Endothelial cell of umbilical vein (primary cell): Measurements from ENCODE around the gene LRRC32. TPM values are rescaled to one million over a fixed set of nuclear protein-coding genes. Genes with fewer than 3 reads are reported as not detected.

Experiments
- BruUV-seq: library from RNA; stranded (reverse); fragments of 400-500 nt; replicated peaks from 2 replicates; lab custom pipeline; 2021; lab: Mats Ljungman, UMichigan
- CTCF ChIA-PET: fragments of 300-600, 350-600 bp; sonication (Branson Sonifier 250); formaldehyde crosslinking; loops from one replicate; lab custom pipeline; 2021; ENCODE audit warnings: antibody characterized with exemption, inconsistent platforms; lab: Charles Lee
- POLR2A ChIA-PET: fragments of 300-600, 350-600 bp; sonication (Branson Sonifier 250); formaldehyde crosslinking; loops from one replicate; lab custom pipeline; 2021; ENCODE audit warnings: antibody characterized with exemption, inconsistent platforms; lab: Charles Lee
- DNase-seq: peaks from one replicate; pipeline ENCODE4 v3.0.0-alpha.2; 2011; ENCODE audit warnings: low read depth, low spot score
- FAIRE-seq: peaks from 2 replicates; lab custom pipeline; 2011; peaks lifted over from hg19 to GRCh38; lab: Jason Lieb, UNC
- H2AFZ ChIP-seq: 2 replicates; pipeline ENCODE4 v1.6.0; 2012; ENCODE audit warnings: low read depth, low read length, control low read depth, inconsistent platforms
- H3K27ac ChIP-seq: 2 replicates; pipeline ENCODE4 v1.5.1; 2011; ENCODE audit warnings: low read depth, mild to moderate bottlenecking, control low read depth, low read length, moderate library complexity; ENCODE audit not compliant: insufficient read depth
- H3K27me3 ChIP-seq, 2 experiments: 2 replicates each; pipeline versions ENCODE4 v1.6.0 to v1.6.1; 2011; ENCODE audit warnings: low read length in 2 of 2, mixed read lengths in 1 of 2; ENCODE audit not compliant: control insufficient read depth in 2 of 2, insufficient read depth in 2 of 2
- H3K36me3 ChIP-seq, 2 experiments: 2 replicates in 1 of 2; 3 replicates in 1 of 2; pipeline ENCODE4 v1.5.1; 2011; ENCODE audit warnings: low read length in 2 of 2, mild to moderate bottlenecking in 1 of 2, moderate library complexity in 1 of 2; ENCODE audit not compliant: control insufficient read depth in 2 of 2, insufficient read depth in 2 of 2; ENCODE audit errors: extremely low read depth in 1 of 2
- H3K4me1 ChIP-seq: 3 replicates; pipeline ENCODE4 v1.5.1; 2011; ENCODE audit warnings: mild to moderate bottlenecking, low read length; ENCODE audit not compliant: control insufficient read depth, insufficient read depth; ENCODE audit errors: extremely low read depth
- H3K4me2 ChIP-seq: 2 replicates; pipeline ENCODE4 v1.6.1; 2011; ENCODE audit warnings: low read length, control low read depth, mixed read lengths; ENCODE audit not compliant: insufficient read depth
- H3K4me3 ChIP-seq, 3 experiments: fragments of 200-600 bp in 1 of 3; sonication (generic), shearing (Covaris generic) in 1 of 3; replicated peaks in 1 of 3; 2 replicates each; pipeline ENCODE4 v1.5.1; 2011 to 2016; ENCODE audit warnings: control low read depth in 3 of 3, low read length in 3 of 3, mild to moderate bottlenecking in 2 of 3, inconsistent platforms in 1 of 3, low read depth in 1 of 3, moderate library complexity in 1 of 3; ENCODE audit not compliant: insufficient read depth in 1 of 3
- H3K79me2 ChIP-seq: 2 replicates; pipeline ENCODE4 v1.6.0; 2012; ENCODE audit warnings: low read length, inconsistent platforms; ENCODE audit not compliant: control insufficient read depth, insufficient read depth
- H3K9ac ChIP-seq: replicated peaks from 2 replicates; pipeline ENCODE3; 2011; ENCODE audit warnings: low read length, control low read depth; ENCODE audit not compliant: insufficient read depth; ENCODE audit errors: extremely low read depth
- H3K9me1 ChIP-seq: replicated peaks from 3 replicates; pipeline ENCODE4 v1.6.0; 2011; ENCODE audit warnings: mild to moderate bottlenecking, low read length; ENCODE audit not compliant: control insufficient read depth, insufficient read depth; ENCODE audit errors: extremely low read depth
- H3K9me3 ChIP-seq: replicated peaks from 2 replicates; pipeline ENCODE4 v1.5.1; 2012; ENCODE audit warnings: low read length, inconsistent platforms; ENCODE audit not compliant: control insufficient read depth, insufficient read depth
- H4K20me1 ChIP-seq: replicated peaks from 2 replicates; pipeline ENCODE3; 2011; ENCODE audit warnings: mild to moderate bottlenecking, low read length; ENCODE audit not compliant: control insufficient read depth, insufficient read depth; ENCODE audit errors: extremely low read depth
- CTCF ChIP-seq, 2 donors: IDR thresholded peaks; 1 replicate in 1 of 2; 2 replicates in 1 of 2; pipeline ENCODE4 v1.5.1; 2011; ENCODE audit warnings: low read length in 2 of 2, mild to moderate bottlenecking in 2 of 2, moderate library complexity in 2 of 2, control low read depth in 1 of 2, inconsistent platforms in 1 of 2, low read depth in 1 of 2; ENCODE audit not compliant: insufficient read depth in 1 of 2; ENCODE audit errors: extremely low read depth in 1 of 2
- EZH2 ChIP-seq: IDR thresholded peaks from 2 replicates; pipeline ENCODE4 v1.6.1; 2012; ENCODE audit warnings: borderline replicate concordance, low read depth, mild to moderate bottlenecking, moderate library complexity, low read length, inconsistent platforms; ENCODE audit not compliant: severe bottlenecking
- FOS ChIP-seq: IDR thresholded peaks from 2 replicates; pipeline ENCODE4 v1.6.1; 2011; ENCODE audit warnings: mild to moderate bottlenecking, low read length, moderate library complexity, borderline replicate concordance; ENCODE audit not compliant: insufficient read depth
- GATA2 ChIP-seq: IDR thresholded peaks from 2 replicates; pipeline ENCODE4 v1.7.0; 2011; ENCODE audit warnings: low read depth, mild to moderate bottlenecking, moderate library complexity, mixed read lengths, low read length; ENCODE audit not compliant: insufficient read length, insufficient read depth
- JUN ChIP-seq: IDR thresholded peaks from 2 replicates; pipeline ENCODE4 v1.6.1; 2011; ENCODE audit warnings: borderline replicate concordance, low read depth; ENCODE audit not compliant: insufficient read length, insufficient read depth
- MYC ChIP-seq: IDR thresholded peaks from one replicate; pipeline ENCODE4 v1.6.1; 2011; ENCODE audit warnings: mild to moderate bottlenecking, low read depth, low read length
- POLR2A ChIP-seq: IDR thresholded peaks from 2 replicates; pipeline ENCODE4 v1.6.1; 2012; ENCODE audit warnings: low read depth, mild to moderate bottlenecking, control low read depth, low read length
- POLR2AphosphoS5 ChIP-seq: IDR thresholded peaks from 2 replicates; pipeline ENCODE4 v1.6.1; 2012; ENCODE audit warnings: low read depth, mild to moderate bottlenecking, control low read depth, low read length, moderate library complexity; ENCODE audit not compliant: insufficient read depth
- dilution Hi-C: fragments of 300-500 bp; cut with MboI; formaldehyde crosslinking; loops from one replicate; pipeline ENCODE4 v1.15.0; 2019; ENCODE audit warnings: low sequenced_read_pairs; ENCODE audit not compliant: extremely low pct_ligation_motif_present
- intact Hi-C: fragments of 100-400 bp; cut with micrococcal nuclease; formaldehyde crosslinking; loops from one replicate; pipeline ENCODE4 v1.10.0; 2022
- polyA plus RNA-seq, 4 experiments: library from polyadenylated mRNA; depleted of rRNA in 3 of 4; stranded (reverse) in 3 of 4; unstranded in 1 of 4; fragments of >200 nt; gene quantifications; 2 replicates each; pipeline versions ENCODE4 v1.2.1 to v1.2.3, GENCODE V29; 2011 to 2012; ENCODE audit warnings: missing spikeins in 1 of 4
- total RNA-seq: library from RNA; stranded (reverse); gene quantifications from 2 replicates; pipeline ENCODE4 v1.2.3, GENCODE V29; 2021
- TF ChIP-seq, protein P1 (sequence below): IDR thresholded peaks from 2 replicates; pipeline ENCODE4 v1.6.1; 2011; ENCODE audit not compliant: insufficient read depth, insufficient read length

LRRC32 gene
- total and polyA plus RNA-seq, 2 donors (not counting 3 experiments of a cell fraction or from before 2014, with no cell fraction given) = 77.2 to 117 TPM

- no peak overlapping the region for H2AFZ ChIP-seq
- peak; percentile 68 for DNase-seq
- no peak for TF ChIP-seq JUN
- no peak for TF ChIP-seq POLR2A
- TF ChIP-seq GATA2 = no peak
- TF ChIP-seq, protein P1, sequence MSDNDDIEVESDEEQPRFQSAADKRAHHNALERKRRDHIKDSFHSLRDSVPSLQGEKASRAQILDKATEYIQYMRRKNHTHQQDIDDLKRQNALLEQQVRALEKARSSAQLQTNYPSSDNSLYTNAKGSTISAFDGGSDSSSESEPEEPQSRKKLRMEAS = no peak
- TF ChIP-seq EZH2 = no peak
- H3K4me3 ChIP-seq = peak overlapping the region in 2 of 3 experiments; percentile 59 to 67
- POLR2A ChIA-PET = interaction anchor here (1.3 to 1.5 kb wide), 2 partner anchors 80 to 90 kb away, joined by 3 to 7 read pairs; no protein-coding TSS in a partner anchor
- peak overlapping the region; percentile 57 for H3K4me2 ChIP-seq
- peak; percentile 64 for FAIRE-seq
- CTCF ChIA-PET = interaction anchor here (0.6 to 14.2 kb wide), 5 partner anchors 9 to 104 kb away, joined by 3 to 134 read pairs (median 3); no protein-coding TSS in a partner anchor
- intact Hi-C loops (no loop called here), dilution Hi-C loops (no loop called here)
- no peaks in the 10 kb centered on the region for H3K9me3 ChIP-seq
- peak overlapping the region; percentile 22 for H3K27ac ChIP-seq
- no peaks in the 10 kb centered on the region for H3K27me3 ChIP-seq
- peaks cover 72% of the 10 kb centered on the region for H3K4me1 ChIP-seq
- H3K9ac ChIP-seq = no peak overlapping the region
- peaks cover 6% of the 10 kb centered on the region for H3K79me2 ChIP-seq
- peaks cover 0 to 10% of the 10 kb centered on the region in 2 experiments for H3K36me3 ChIP-seq
- no TSS peak for BruUV-seq
- no peaks in the 10 kb centered on the region for H4K20me1 ChIP-seq
- H3K9me1 ChIP-seq = no peaks in the 10 kb centered on the region
Measured at GRCh38 chr11:76668362-76669155, 2.0 kb downstream of the LRRC32 start.

DNA sequence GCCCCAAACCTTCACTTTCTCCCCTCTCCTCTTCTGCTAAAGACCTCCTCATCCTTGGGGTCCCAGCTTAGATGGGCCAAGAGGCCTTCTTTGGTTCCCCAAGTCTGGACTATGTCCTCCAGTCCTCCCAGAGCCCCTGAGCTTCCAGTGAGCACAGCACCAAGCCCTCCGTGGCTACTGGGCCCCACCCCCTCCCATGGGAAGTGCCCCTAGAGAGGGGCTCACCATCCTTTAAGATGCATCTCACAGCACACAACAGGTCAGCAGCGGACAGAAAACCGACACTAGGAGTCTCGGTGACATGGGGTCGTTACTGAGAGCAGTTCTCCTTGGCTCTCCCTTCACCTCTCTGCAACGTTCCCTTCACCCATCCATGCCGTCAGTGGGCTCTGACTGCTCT, 2.7 kb downstream of the LRRC32 start:
- CTCF ChIA-PET = interaction anchor here (1.0 to 14.2 kb wide), 4 partner anchors 13 to 91 kb away, joined by 3 to 134 read pairs (median 4); no protein-coding TSS in a partner anchor

More for the DNA sequence above, 2.7 kb downstream of the LRRC32 start:
- Histone ChIP-seq H3K4me3 (peak overlapping the region in 1 of 3 experiments; percentile 20), H2AFZ (no peak overlapping the region), H3K79me2 (peaks cover 6% of the 10 kb centered on the region), H3K4me2 (peak overlapping the region; percentile 57), H4K20me1 (no peaks in the 10 kb centered on the region), H3K9ac (no peak overlapping the region), H3K9me3 (no peaks in the 10 kb centered on the region), H3K27me3 (no peaks in the 10 kb centered on the region), H3K27ac (no peak overlapping the region), H3K9me1 (no peaks in the 10 kb centered on the region), H3K36me3 (peaks cover 0 to 14% of the 10 kb centered on the region in 2 experiments), H3K4me1 (peaks cover 72% of the 10 kb centered on the region)
- TF ChIP-seq FOS (no peak), MYC (no peak), JUN (no peak), CTCF (IDR thresholded peaks at IDR 0.05; ENCODE audit: extremely low read depth in 1 of 2, insufficient read depth in 1 of 2, low read depth in 1 of 2, low read length in 2 of 2) (no peak), POLR2AphosphoS5 (no peak), GATA2 (no peak), POLR2A (no peak), EZH2 (no peak)
- TF ChIP-seq, protein P1 = no peak
- no TSS peak for BruUV-seq
- FAIRE-seq = no peak
- dilution Hi-C loops = no loop called here
- DNase-seq = no peak
- POLR2A ChIA-PET = no interaction called here
- intact Hi-C loops = no loop called here
